K562 (cell line): ENCODE results near the gene NFXL1. TPM values are rescaled to one million over a fixed set of nuclear protein-coding genes. Genes with fewer than 3 reads are reported as not detected.

ENCODE experiments used
- ARHGAP35 ChIP-seq: fragments of 450-650 bp; IDR thresholded peaks from 2 replicates; pipeline ENCODE4 v1.6.1; 2018; ENCODE audit not compliant: partially characterized antibody
- BRD9 ChIP-seq: fragments of 450-650 bp; IDR thresholded peaks from 2 replicates; pipeline ENCODE4 v1.6.1; 2018; ENCODE audit warnings: low read depth; ENCODE audit not compliant: partially characterized antibody
- CREB3L1 ChIP-seq: fragments of 450-650 bp; IDR thresholded peaks from 2 replicates; pipeline ENCODE4 v1.6.1; 2014; ENCODE audit warnings: low read depth, mild to moderate bottlenecking, moderate library complexity, borderline replicate concordance
- ETS2 ChIP-seq: IDR thresholded peaks from 2 replicates; pipeline ENCODE4 v1.6.1; 2016; ENCODE audit warnings: borderline replicate concordance, missing genetic modification characterization, mild to moderate bottlenecking, moderate library complexity, missing compliant biosample characterization; ENCODE audit not compliant: poor library complexity, severe bottlenecking
- EWSR1 ChIP-seq: fragments of 450-650 bp; IDR thresholded peaks from 2 replicates; pipeline ENCODE4 v1.6.1; 2018; ENCODE audit warnings: borderline replicate concordance, mild to moderate bottlenecking, low read depth, moderate library complexity; ENCODE audit not compliant: partially characterized antibody
- FOXK2 ChIP-seq, 2 experiments: fragments of 450-650 bp; IDR thresholded peaks in 1 of 2; conservative IDR thresholded peaks in 1 of 2; 2 replicates each; pipeline ENCODE4 v1.6.1; 2016; ENCODE audit warnings: low read depth in 2 of 2, mild to moderate bottlenecking in 1 of 2
- FOXM1 ChIP-seq, 2 experiments: fragments of 450-650 bp in 1 of 2; sonication (generic) in 1 of 2; formaldehyde crosslinking in 1 of 2; IDR thresholded peaks; 2 replicates each; pipeline versions ENCODE4 v1.6.1 to v1.9.0; 2017 to 2022; ENCODE audit warnings: low read depth in 2 of 2, mild to moderate bottlenecking in 2 of 2, missing genetic modification reagents in 1 of 2, moderate library complexity in 1 of 2
- HMGXB4 ChIP-seq: sonication (generic); formaldehyde crosslinking; IDR thresholded peaks from 2 replicates; pipeline ENCODE4 v1.8.1; 2023; ENCODE audit warnings: mild to moderate bottlenecking, missing genetic modification reagents
- HOXB6 ChIP-seq: fragments of 250-450 bp; sonication (Bioruptor Pico); IDR thresholded peaks from 2 replicates; pipeline ENCODE4 v1.5.1; 2022; ENCODE audit warnings: mild to moderate bottlenecking, borderline replicate concordance
- JUND ChIP-seq, 2 experiments: IDR thresholded peaks; 2 replicates in 1 of 2; 3 replicates in 1 of 2; pipeline ENCODE4 v1.6.1; 2011; ENCODE audit warnings: borderline replicate concordance in 2 of 2, low read depth in 2 of 2, low read length in 2 of 2, improper control_type of control experiment in 1 of 2, missing biosample characterization in 1 of 2, missing genetic modification characterization in 1 of 2, missing genetic modification reagents in 1 of 2
- MAFG ChIP-seq: fragments of 450-650 bp; conservative IDR thresholded peaks from 2 replicates; pipeline ENCODE4 v1.6.1; 2016; ENCODE audit warnings: missing genetic modification characterization, missing compliant biosample characterization
- PHF20 ChIP-seq: fragments of 450-650 bp; IDR thresholded peaks from 2 replicates; pipeline ENCODE4 v1.6.1; 2018; ENCODE audit not compliant: partially characterized antibody
- PHF8 ChIP-seq: fragments of 200-600 bp; sonication (generic); IDR thresholded peaks from 2 replicates; pipeline ENCODE4 v1.6.1; 2012; ENCODE audit warnings: mixed run types, mild to moderate bottlenecking, inconsistent platforms, low read length, moderate library complexity, borderline replicate concordance
- POLR2A ChIP-seq: fragments of 450-650 bp; conservative IDR thresholded peaks from 2 replicates; pipeline ENCODE4 v1.6.1; 2016
- TRIM24 ChIP-seq, 2 experiments: fragments of 450-650 bp; IDR thresholded peaks; 2 replicates each; pipeline ENCODE4 v1.6.1; 2016
- ZBTB43 ChIP-seq: sonication (generic); formaldehyde crosslinking; IDR thresholded peaks from 2 replicates; pipeline ENCODE4 v1.8.0; 2023; ENCODE audit warnings: mild to moderate bottlenecking, missing genetic modification reagents
- ZNF316 ChIP-seq: fragments of 450-650 bp; IDR thresholded peaks from 2 replicates; pipeline ENCODE4 v1.6.1; 2016
- ZNF324 ChIP-seq: fragments of 250-450 bp; sonication (Bioruptor Pico); IDR thresholded peaks from 2 replicates; pipeline ENCODE4 v1.4.0; 2020; ENCODE audit warnings: mild to moderate bottlenecking
- ZNF436 ChIP-seq: fragments of 250-450, 450-650 bp; sonication (Bioruptor Pico); formaldehyde crosslinking; IDR thresholded peaks from 2 replicates; pipeline ENCODE4 v1.7.0; 2020; ENCODE audit warnings: mild to moderate bottlenecking
- ZNF707 ChIP-seq: fragments of 250-450 bp; sonication (Bioruptor Pico); conservative IDR thresholded peaks from 2 replicates; pipeline ENCODE4 v1.8.0; 2022; ENCODE audit warnings: inconsistent platforms, mild to moderate bottlenecking, moderate library complexity
- ZNF780A ChIP-seq: fragments of 250-450 bp; sonication (Bioruptor Pico); IDR thresholded peaks from 2 replicates; pipeline ENCODE4 v1.5.0; 2021; ENCODE audit warnings: mild to moderate bottlenecking
- ZNF79 ChIP-seq: fragments of 250-450 bp; sonication (Bioruptor Pico); IDR thresholded peaks from 2 replicates; pipeline ENCODE4 v1.4.0; 2020; ENCODE audit warnings: low read depth, mild to moderate bottlenecking, moderate library complexity
- polyA plus RNA-seq, 8 experiments: library from polyadenylated mRNA; depleted of rRNA in 4 of 8; stranded (reverse) in 5 of 8; unstranded in 3 of 8; fragments of >200 nt; fragmentation: Nextera tagmentation in 2 of 8; fragmentation: Illumina TruSeq in 1 of 8; extraction: Ambion mirVana in 2 of 8; extraction: Trizol in 1 of 8; gene quantifications; 2 replicates each; pipeline versions ENCODE4 v1.2.1 to v1.2.3, GENCODE V29; 2011 to 2014; ENCODE audit warnings: inconsistent platforms in 1 of 8, missing spikeins in 1 of 8
- total RNA-seq, 7 experiments: library from RNA; depleted of rRNA in 6 of 7; stranded (reverse); fragments of >200 nt in 6 of 7; fragmentation: Illumina TruSeq in 2 of 7; extraction: Trizol in 2 of 7; gene quantifications; 2 replicates each; pipeline versions ENCODE4 v1.2.1 to v1.2.3, GENCODE V29; 2011 to 2021; ENCODE audit warnings: low replicate concordance in 1 of 7
- TF ChIP-seq, protein P1 (sequence below): sonication (generic); IDR thresholded peaks from 2 replicates; pipeline ENCODE4 v1.6.1; 2016

NFXL1 gene
- total and polyA plus RNA-seq, 9 of the 15 experiments (the other 6 are each of a cell fraction or from before 2014, with no cell fraction given), result 7.5 to 27.0 (median 10.6) TPM

DNA sequence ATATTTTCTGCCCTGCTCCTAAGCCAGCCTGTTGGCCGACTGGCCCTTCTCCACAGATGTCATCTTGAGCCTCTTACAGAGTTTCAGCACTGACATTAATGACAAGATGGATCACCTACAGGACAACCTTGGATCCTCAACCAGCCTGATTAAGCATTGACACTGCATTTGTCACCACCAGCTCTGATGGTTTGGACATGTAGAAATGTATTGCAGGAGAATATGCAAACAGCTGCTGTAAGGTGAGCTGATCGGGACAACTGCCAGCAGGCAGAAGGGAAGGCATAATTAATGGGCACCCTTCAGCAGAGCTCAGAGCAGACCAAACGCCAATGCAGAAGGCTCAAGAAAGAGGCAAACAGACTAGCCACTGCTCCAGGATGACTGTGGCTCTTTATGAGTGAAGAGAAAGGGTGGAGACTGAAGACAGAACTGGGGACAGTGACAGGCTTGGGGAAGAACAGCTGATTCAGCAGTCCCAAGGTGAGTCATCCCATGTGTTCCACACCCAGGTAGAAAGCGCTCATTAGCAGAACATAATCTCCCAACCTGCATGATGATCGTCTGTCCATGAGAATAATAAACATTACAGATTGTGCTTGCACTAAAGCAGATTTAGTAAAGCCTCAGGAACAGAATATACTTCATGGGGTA, 83.2 kb downstream of the NFXL1 start (continued):
- TF ChIP-seq ZNF324 (CRISPR knock-in tag) (no peak), POLR2A (no peak), PHF8 (no peak), ZNF707 (no peak), ZNF79 (CRISPR knock-in tag) (no peak), HMGXB4 (no peak), ARHGAP35 (no peak), ZNF436 (CRISPR knock-in tag) (no peak), PHF20 (no peak), MAFG (tag) (peak; percentile 74), HOXB6 (CRISPR knock-in tag) (no peak), EWSR1 (no peak), CREB3L1 (no peak), ZBTB43 (CRISPR knock-in tag) (no peak), TRIM24 (IDR thresholded peaks at IDR 0.05) (no peak), ZNF316 (peak; percentile 89), ETS2 (tag) (no peak), FOXM1 (IDR thresholded peaks at IDR 0.05; ENCODE audit: low read depth) (no peak), FOXM1 (CRISPR knock-in tag; IDR thresholded peaks at IDR 0.05; ENCODE audit: low read depth) (no peak), BRD9 (no peak), JUND (IDR thresholded peaks at IDR 0.05; ENCODE audit: borderline replicate concordance, low read depth, low read length) (0 out of 2 replicates have a peak, but pooled peaks have one; percentile 13), JUND (tag; IDR thresholded peaks at IDR 0.05; ENCODE audit: borderline replicate concordance, low read depth, low read length) (peak; percentile 20; the same call in 1 of the 3 replicates), FOXK2 (conservative IDR thresholded peaks at IDR 0.05 in 1 of 2, IDR thresholded peaks at IDR 0.05 in 1 of 2; ENCODE audit: low read depth in 2 of 2) (no peak), ZNF780A (no peak)
- TF ChIP-seq, protein P1, sequence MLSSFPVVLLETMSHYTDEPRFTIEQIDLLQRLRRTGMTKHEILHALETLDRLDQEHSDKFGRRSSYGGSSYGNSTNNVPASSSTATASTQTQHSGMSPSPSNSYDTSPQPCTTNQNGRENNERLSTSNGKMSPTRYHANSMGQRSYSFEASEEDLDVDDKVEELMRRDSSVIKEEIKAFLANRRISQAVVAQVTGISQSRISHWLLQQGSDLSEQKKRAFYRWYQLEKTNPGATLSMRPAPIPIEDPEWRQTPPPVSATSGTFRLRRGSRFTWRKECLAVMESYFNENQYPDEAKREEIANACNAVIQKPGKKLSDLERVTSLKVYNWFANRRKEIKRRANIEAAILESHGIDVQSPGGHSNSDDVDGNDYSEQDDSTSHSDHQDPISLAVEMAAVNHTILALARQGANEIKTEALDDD, result no peak
